RKO (cell line): ENCODE data around the gene NAP1L5.

Experiments used
- DNase-seq: peaks from one replicate; pipeline ENCODE4 v3.0.0-alpha.2; 2016; ENCODE audit warnings: low spot score

The NAP1L5 gene

DNA sequence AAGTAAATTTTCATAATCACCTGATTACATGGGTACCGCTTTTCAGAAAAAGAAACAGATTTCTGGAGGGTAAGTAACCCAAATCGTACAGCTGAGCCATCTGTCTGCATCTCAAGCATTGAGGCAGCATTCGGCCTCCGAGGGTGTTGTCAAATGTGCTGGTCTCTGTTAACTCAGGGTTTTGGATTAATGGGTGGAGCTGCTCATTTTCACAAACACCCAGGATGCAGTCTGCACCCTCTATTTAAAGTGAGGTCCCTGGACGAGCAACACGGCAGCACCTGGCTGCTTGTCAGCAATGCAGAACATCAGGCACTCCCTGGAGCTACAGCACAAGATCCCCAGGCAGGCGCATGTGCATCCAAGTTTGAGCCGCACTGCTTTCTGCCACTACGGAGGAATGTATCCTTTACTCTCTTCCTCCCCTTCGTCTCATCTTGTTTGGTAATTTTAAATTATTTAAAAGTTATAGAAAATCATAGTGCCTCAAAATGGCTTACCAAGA lies 24.7 kb upstream of the NAP1L5 start:
- no peak for DNase-seq

- no peak for DNase-seq
Measured at GRCh38 chr4:88720451-88721428, 23.1 kb upstream of the NAP1L5 start.

- DNase-seq = no peak
Measured at GRCh38 chr4:88719381-88719780, 21.8 kb upstream of the NAP1L5 start.

- no peak for DNase-seq
Measured at GRCh38 chr4:88718098-88718497, 20.5 kb upstream of the NAP1L5 start.

- DNase-seq = no peak
Measured at GRCh38 chr4:88713782-88714181, 16.2 kb upstream of the NAP1L5 start.

- no peak for DNase-seq
Measured at GRCh38 chr4:88709989-88710388, 12.4 kb upstream of the NAP1L5 start.

DNA sequence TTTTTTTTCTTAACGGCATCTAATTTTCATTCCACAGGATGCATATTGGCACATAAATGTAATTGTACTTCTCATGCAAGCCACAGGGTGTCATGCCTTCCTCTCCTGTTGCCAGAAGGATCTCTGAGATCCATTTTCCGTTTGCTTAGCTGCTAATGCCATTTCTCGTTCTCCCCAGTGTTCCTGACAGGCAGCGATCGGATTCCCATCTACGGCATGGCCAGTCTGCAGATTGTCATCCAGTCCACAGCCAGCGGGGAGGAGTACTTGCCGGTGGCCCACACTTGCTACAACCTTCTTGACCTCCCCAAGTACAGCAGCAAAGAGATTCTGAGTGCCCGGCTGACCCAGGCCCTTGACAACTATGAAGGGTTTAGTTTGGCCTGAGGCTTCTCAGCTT lies 8.9 kb upstream of the NAP1L5 start:
- peak; percentile 60 for DNase-seq

GRCh38 chr4:88705805-88706492 lies 8.3 kb upstream of the NAP1L5 start:
- no peak for DNase-seq

DNA sequence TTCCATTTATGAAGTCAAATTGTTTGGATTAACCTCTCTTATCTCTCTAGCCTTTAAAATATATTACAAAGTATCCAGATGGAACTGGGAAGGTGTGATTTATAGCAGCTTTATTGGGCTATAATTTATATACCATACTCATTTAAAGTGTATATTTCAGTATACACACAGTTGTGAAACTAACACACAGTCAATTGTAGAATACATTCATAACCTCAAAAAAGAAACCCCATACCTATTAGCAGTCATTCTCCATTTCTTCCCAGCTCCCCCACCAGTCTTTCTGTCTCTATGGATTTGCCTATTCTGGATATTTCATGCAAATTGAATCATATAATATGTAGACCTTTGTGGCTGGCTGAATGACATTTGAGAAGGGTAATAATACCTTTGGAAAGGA lies 7.6 kb upstream of the NAP1L5 start:
- no peak for DNase-seq

- DNase-seq = no peak
Measured at GRCh38 chr4:88702782-88703181, 5.2 kb upstream of the NAP1L5 start.

DNA sequence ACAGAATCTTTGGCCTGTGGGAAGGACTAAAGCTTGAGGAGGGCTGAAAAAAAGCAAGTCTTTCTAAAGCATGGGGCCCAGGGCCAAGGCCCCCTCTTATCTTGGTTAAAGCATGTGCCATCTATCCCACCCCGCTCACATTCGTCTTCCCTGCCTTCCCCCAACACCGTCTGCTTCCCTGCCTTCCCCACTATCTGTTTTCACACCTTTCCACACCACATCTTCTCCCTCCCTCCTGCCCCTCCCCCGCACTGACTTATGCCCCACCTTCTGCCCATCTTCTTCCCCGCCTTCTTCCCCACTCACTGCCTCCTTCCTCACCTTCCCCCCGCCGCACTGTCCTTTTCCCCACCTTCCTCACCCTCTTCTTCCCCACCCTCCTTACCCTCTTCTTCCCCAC lies 890 bp upstream of the NAP1L5 start:
- DNase-seq = no peak

GRCh38 chr4:88697141-88697540 lies 488 bp downstream of the NAP1L5 start:
- peak; percentile 48 for DNase-seq

DNA sequence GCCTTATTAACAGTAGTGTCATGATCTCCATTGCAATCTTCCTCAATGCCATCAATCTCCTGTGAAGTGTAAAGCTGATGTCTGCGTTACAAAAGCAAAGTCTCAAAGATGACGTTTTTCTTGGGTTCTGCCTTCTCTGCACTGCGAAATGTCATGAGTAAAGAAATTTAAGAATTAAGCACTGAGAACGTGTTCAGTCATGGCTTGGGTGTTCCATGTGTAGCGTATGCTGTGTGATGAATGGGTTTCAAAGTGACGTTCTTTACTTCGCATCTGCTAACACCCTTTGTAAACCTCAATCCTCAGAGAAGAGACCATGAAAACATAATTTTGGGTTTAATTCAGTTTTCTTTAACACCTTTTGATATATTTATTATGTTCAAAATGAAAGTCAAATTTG lies 999 bp downstream of the NAP1L5 start:
- DNase-seq = peak; percentile 37

GRCh38 chr4:88693792-88694191 lies 3.8 kb downstream of the NAP1L5 start:
- no peak for DNase-seq

GRCh38 chr4:88690355-88690754 lies 7.3 kb downstream of the NAP1L5 start:
- DNase-seq = peak; percentile 53

- no peak for DNase-seq
Measured at GRCh38 chr4:88681209-88681608, 16.4 kb downstream of the NAP1L5 start.

DNA sequence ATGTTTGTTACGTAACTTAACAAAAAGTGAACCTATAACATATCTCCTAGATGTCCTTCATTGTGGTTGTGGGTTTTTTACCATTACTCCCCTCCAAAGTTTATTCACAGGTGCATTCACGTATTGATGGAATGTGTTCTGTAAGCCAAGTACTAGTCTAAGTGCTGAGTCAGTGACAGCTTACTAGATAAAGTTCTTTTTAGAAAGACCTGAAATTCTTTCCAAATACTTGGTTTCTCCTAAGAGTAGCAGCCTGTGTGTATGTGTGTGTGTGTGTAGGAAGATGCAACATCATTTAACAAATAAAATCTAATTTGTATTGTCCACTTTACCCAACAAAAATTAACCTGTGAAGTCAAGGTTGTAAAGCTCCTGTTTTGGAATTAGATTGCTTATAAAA lies 22.1 kb downstream of the NAP1L5 start:
- DNase-seq = no peak

- DNase-seq = no peak
Measured at GRCh38 chr4:88674979-88675378, 22.6 kb downstream of the NAP1L5 start.

GRCh38 chr4:88674565-88674964 lies 23.1 kb downstream of the NAP1L5 start:
- DNase-seq = no peak

- no peak for DNase-seq
Measured at GRCh38 chr4:88673886-88674285, 23.7 kb downstream of the NAP1L5 start.

- peak; percentile 67 for DNase-seq
Measured at GRCh38 chr4:88672987-88673386, 24.6 kb downstream of the NAP1L5 start.

- DNase-seq = peak; percentile 59
Measured at GRCh38 chr4:88661739-88662138, 35.9 kb downstream of the NAP1L5 start.
